MM.1S (cell line): ENCODE data around the gene CPB2.

Experiments
- CTCF ChIP-seq: fragments of 300-600 bp; sonication (generic); IDR thresholded peaks from 2 replicates; pipeline ENCODE4 v1.5.1; 2016; ENCODE audit warnings: antibody characterized with exemption, low read length, mixed read lengths
- EZH2 ChIP-seq: fragments of 300-600 bp; sonication (generic); optimal IDR thresholded peaks from 2 replicates; pipeline ENCODE3; 2017; ENCODE audit warnings: low read depth, mild to moderate bottlenecking, antibody characterized with exemption, low read length, mixed read lengths
- EZH2phosphoT487 ChIP-seq: fragments of 300-600 bp; sonication (generic); IDR thresholded peaks from 2 replicates; pipeline ENCODE4 v1.6.1; 2018; ENCODE audit warnings: antibody characterized with exemption, low read length

- TF ChIP-seq CTCF (no peak), EZH2 (no peak), EZH2phosphoT487 (no peak)
These were observed 15.8 kb downstream of the CPB2 start for GRCh38 chr13:46088821-46089562.
